T-helper 1 cell (primary cell): ENCODE data around the gene SLC17A4.

Source experiments
- DNase-seq, 5 donors: peaks; one replicate each; pipeline ENCODE4 v3.0.0-alpha.2; 2012 to 2020

SLC17A4 gene

DNA sequence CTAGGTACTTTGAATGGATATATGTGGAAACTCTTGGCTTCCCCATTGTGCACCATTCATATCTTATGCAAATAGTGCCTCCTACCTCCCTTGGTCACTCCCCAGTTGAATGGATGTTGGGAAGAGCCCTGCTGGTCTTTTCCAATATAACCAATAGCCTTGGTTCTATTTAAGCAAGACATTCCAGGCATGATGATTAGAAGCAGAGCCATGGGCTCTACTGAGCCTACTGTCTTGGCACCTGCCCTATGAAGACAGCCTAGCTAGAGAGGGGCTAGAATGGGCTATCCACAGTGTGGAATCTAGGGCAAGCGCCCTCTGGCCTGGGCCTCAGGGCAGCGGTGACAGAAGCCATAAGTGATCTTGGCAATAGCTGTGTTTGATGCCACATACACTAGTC, 61.7 kb downstream of the SLC17A4 start:
- DNase-seq = no peak

DNA sequence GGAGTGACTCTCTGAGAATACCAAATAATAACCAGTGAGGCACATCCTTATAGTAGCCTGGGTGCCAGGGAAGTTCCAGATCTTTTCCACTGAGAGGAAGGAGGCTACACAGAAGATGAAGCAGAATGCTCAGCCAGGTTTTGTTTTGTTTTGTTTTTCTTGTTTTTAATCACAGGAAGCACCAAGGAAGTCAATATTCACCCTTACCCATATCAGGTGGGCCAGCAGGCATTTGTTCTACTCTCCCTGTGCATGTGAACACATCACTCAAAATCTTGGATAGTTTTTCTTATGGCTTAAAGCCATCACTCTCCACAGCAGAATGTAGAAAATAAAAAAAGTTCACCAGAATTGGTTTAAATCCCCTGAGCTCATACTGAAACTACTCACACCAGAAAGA, 66.8 kb downstream of the SLC17A4 start:
- DNase-seq = peak in 1 of 5 donors; percentile 18

GRCh38 chr6:25829375-25829774, 74.8 kb downstream of the SLC17A4 start:
- peak in 1 of 5 donors; percentile 65 for DNase-seq

DNA sequence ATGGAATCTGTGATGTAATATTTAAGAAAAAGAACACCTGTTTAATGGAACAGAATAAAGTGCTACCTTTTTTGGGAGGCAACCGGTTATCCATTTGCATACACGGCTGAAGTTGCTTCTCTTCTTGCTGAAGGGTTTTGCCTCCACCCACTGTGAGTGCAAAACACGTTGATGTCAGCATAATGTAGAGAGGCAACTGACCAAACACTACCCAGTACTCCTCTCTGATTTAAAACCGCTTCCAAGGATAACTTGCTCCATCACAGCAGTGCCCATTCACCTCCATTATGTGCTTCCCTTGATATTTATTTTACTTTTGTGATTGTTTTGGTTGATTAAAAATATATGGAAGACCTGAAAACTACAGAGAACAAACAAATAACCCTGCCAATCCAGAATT, 75.9 kb downstream of the SLC17A4 start:
- no peak for DNase-seq
